GM19324 (cell line): Measurements from ENCODE around the gene NINJ1.
"Not testable (repeated sequence)": the region's sequence is repeated elsewhere in the genome, so short reads cannot be mapped to it uniquely, and the experiment has no call there.

ENCODE experiments used
- ATAC-seq: cut with Tn5 transposase; IDR thresholded peaks from one replicate; pipeline ENCODE4 v1.9.1; 2021; ENCODE audit warnings: mild to moderate bottlenecking, moderate library complexity; ENCODE audit not compliant: unreplicated experiment, low FRiP score

NINJ1 gene

GRCh38 chr9:93108291-93109041 is 25.6 kb downstream of the NINJ1 start:
- no peak for ATAC-seq

- no peak for ATAC-seq
Measured at GRCh38 chr9:93107825-93108161, 26.3 kb downstream of the NINJ1 start.

- ATAC-seq = no peak
Measured at GRCh38 chr9:93107151-93107824, 26.8 kb downstream of the NINJ1 start.

GRCh38 chr9:93105620-93106019 is 28.4 kb downstream of the NINJ1 start:
- no peak for ATAC-seq

GRCh38 chr9:93101086-93101485 is 33.0 kb downstream of the NINJ1 start:
- not testable (repeated sequence) for ATAC-seq

GRCh38 chr9:93100276-93100636 is 33.8 kb downstream of the NINJ1 start:
- no peak for ATAC-seq

GRCh38 chr9:93099551-93100275 is 34.3 kb downstream of the NINJ1 start:
- no peak for ATAC-seq

GRCh38 chr9:93098236-93098946 is 35.7 kb downstream of the NINJ1 start:
- no peak for ATAC-seq

- ATAC-seq = no peak
Measured at GRCh38 chr9:93097511-93098201, 36.4 kb downstream of the NINJ1 start.

- ATAC-seq = no peak
Measured at GRCh38 chr9:93096811-93097382, 37.2 kb downstream of the NINJ1 start.

- peak; percentile 15 for ATAC-seq
Measured at GRCh38 chr9:93096131-93096802, 37.8 kb downstream of the NINJ1 start, which contains the start of gene CARD19. Gene CARD19 (plus strand): TSS chr9:93096217. CDS start chr9:93096346, 129 bp downstream.

GRCh38 chr9:93095205-93096130 is 38.6 kb downstream of the NINJ1 start:
- peak; percentile 78 for ATAC-seq

GRCh38 chr9:93094658-93095204 is 39.3 kb downstream of the NINJ1 start:
- no peak for ATAC-seq

- no peak for ATAC-seq
Measured at GRCh38 chr9:93093877-93094657, 40.0 kb downstream of the NINJ1 start.

- no peak for ATAC-seq
Measured at GRCh38 chr9:93093127-93093876, 40.7 kb downstream of the NINJ1 start.

GRCh38 chr9:93092251-93092991 is 41.6 kb downstream of the NINJ1 start:
- ATAC-seq = no peak
